Measurements from ENCODE around the gene LATS2.

Gene LATS2

GRCh38 chr13:20995245-20995838, 66.0 kb downstream of the LATS2 start:
- no peak overlapping the region for H2AFZ ChIP-seq (ENCODE audit: low read length)
- H3K14ac ChIP-seq (ENCODE audit: low read length) = no peak overlapping the region
- H3K79me1 ChIP-seq (ENCODE audit: low read depth, low read length) = peaks cover 19% of the 10 kb centered on the region
- H3K36me3 ChIP-seq (replicated peaks in 1 of 2; ENCODE audit: control insufficient read depth in 2 of 2, insufficient read depth in 2 of 2, low read length in 2 of 2) = peaks cover 19 to 49% of the 10 kb centered on the region in 2 donors
- H3K4me1 ChIP-seq (ENCODE audit: control insufficient read depth in 2 of 2, insufficient read depth in 1 of 2, low read depth in 1 of 2, low read length in 2 of 2) = peaks cover 0 to 2% of the 10 kb centered on the region in 2 donors
- no peak overlapping the region for H2BK15ac ChIP-seq (ENCODE audit: low read length)
- H3K27me3 ChIP-seq (ENCODE audit: control insufficient read depth in 3 of 3, insufficient read depth in 3 of 3, low read depth in 1 of 3, low read length in 3 of 3) = no peaks in the 10 kb centered on the region
- H3K4ac ChIP-seq (ENCODE audit: low read length) = no peak overlapping the region
- H3K4me3 ChIP-seq (ENCODE audit: low read length in 2 of 2) = no peak overlapping the region
- no peak overlapping the region for H4K91ac ChIP-seq (ENCODE audit: low read depth, low read length, poor library complexity)
- H3K9ac ChIP-seq (ENCODE audit: low read depth, low read length, poor library complexity) = no peak overlapping the region
- no peaks in the 10 kb centered on the region for H3K9me3 ChIP-seq (replicated peaks in 1 of 2; ENCODE audit: control insufficient read depth in 2 of 2, insufficient read depth in 1 of 2, low read depth in 1 of 2, low read length in 2 of 2)
- H4K8ac ChIP-seq (ENCODE audit: low read depth, low read length) = no peak overlapping the region
- H2BK12ac ChIP-seq (ENCODE audit: low read length) = no peak overlapping the region
- WGBS, 2 donors (ENCODE audit: extremely low coverage in 2 of 2, insufficient read length in 2 of 2, insufficient replicate concordance in 1 of 2) = no CpG with 5 or more reads among the region's 4 CpGs
- no peak overlapping the region for H3K18ac ChIP-seq (ENCODE audit: low read length)
- no peak overlapping the region for H3K27ac ChIP-seq (replicated peaks; ENCODE audit: low read length)
- H3K4me2 ChIP-seq (ENCODE audit: insufficient read depth, low read length, poor library complexity, severe bottlenecking) = no peak overlapping the region
- no peak overlapping the region for H2BK120ac ChIP-seq (ENCODE audit: low read depth, low read length)
- H2AK5ac ChIP-seq (ENCODE audit: low read depth, low read length) = no peak overlapping the region
- no peak for DNase-seq (ENCODE audit: low spot score)
- H2BK5ac ChIP-seq (ENCODE audit: low read length) = no peak overlapping the region
- H3K23ac ChIP-seq (ENCODE audit: low read depth, low read length, poor library complexity) = no peak overlapping the region

GRCh38 chr13:20994441-20994821, 67.0 kb downstream of the LATS2 start:
- Histone ChIP-seq H2BK120ac (ENCODE audit: low read depth, low read length) (no peak overlapping the region), H4K91ac (ENCODE audit: low read depth, low read length, poor library complexity) (no peak overlapping the region), H2BK12ac (ENCODE audit: low read length) (no peak overlapping the region), H3K4ac (ENCODE audit: low read length) (no peak overlapping the region), H3K27ac (replicated peaks; ENCODE audit: low read length) (no peak overlapping the region), H3K4me2 (ENCODE audit: insufficient read depth, low read length, poor library complexity, severe bottlenecking) (no peak overlapping the region), H3K9me3 (replicated peaks in 1 of 2; ENCODE audit: control insufficient read depth in 2 of 2, insufficient read depth in 1 of 2, low read depth in 1 of 2, low read length in 2 of 2) (no peaks in the 10 kb centered on the region), H3K23ac (ENCODE audit: low read depth, low read length, poor library complexity) (no peak overlapping the region), H3K9ac (ENCODE audit: low read depth, low read length, poor library complexity) (no peak overlapping the region), H4K8ac (ENCODE audit: low read depth, low read length) (no peak overlapping the region), H3K36me3 (replicated peaks in 1 of 2; ENCODE audit: control insufficient read depth in 2 of 2, insufficient read depth in 2 of 2, low read length in 2 of 2) (peaks cover 24 to 57% of the 10 kb centered on the region in 2 donors), H2AK5ac (ENCODE audit: low read depth, low read length) (no peak overlapping the region), H2AFZ (ENCODE audit: low read length) (no peak overlapping the region), H3K4me1 (ENCODE audit: control insufficient read depth in 2 of 2, insufficient read depth in 1 of 2, low read depth in 1 of 2, low read length in 2 of 2) (peaks cover 0 to 2% of the 10 kb centered on the region in 2 donors), H2BK15ac (ENCODE audit: low read length) (no peak overlapping the region), H3K4me3 (ENCODE audit: low read length in 2 of 2) (no peak overlapping the region), H3K14ac (ENCODE audit: low read length) (no peak overlapping the region), H3K79me1 (ENCODE audit: low read depth, low read length) (peaks cover 19% of the 10 kb centered on the region), H3K27me3 (ENCODE audit: control insufficient read depth in 3 of 3, insufficient read depth in 3 of 3, low read depth in 1 of 3, low read length in 3 of 3) (no peaks in the 10 kb centered on the region), H2BK5ac (ENCODE audit: low read length) (no peak overlapping the region), H3K18ac (ENCODE audit: low read length) (no peak overlapping the region)
- DNase-seq (ENCODE audit: low spot score) = no peak
- no CpG with 5 or more reads among the region's 7 CpGs for WGBS, 2 donors (ENCODE audit: extremely low coverage in 2 of 2, insufficient read length in 2 of 2, insufficient replicate concordance in 1 of 2)

- Histone ChIP-seq H2BK12ac (ENCODE audit: low read length) (no peak overlapping the region), H3K4me3 (ENCODE audit: low read length in 2 of 2) (no peak overlapping the region), H4K91ac (ENCODE audit: low read depth, low read length, poor library complexity) (no peak overlapping the region), H3K27me3 (ENCODE audit: control insufficient read depth in 3 of 3, insufficient read depth in 3 of 3, low read depth in 1 of 3, low read length in 3 of 3) (no peaks in the 10 kb centered on the region), H2AFZ (ENCODE audit: low read length) (no peak overlapping the region), H3K36me3 (replicated peaks in 1 of 2; ENCODE audit: control insufficient read depth in 2 of 2, insufficient read depth in 2 of 2, low read length in 2 of 2) (peaks cover 30 to 59% of the 10 kb centered on the region in 2 donors), H3K79me1 (ENCODE audit: low read depth, low read length) (peaks cover 16% of the 10 kb centered on the region), H4K8ac (ENCODE audit: low read depth, low read length) (no peak overlapping the region), H2BK5ac (ENCODE audit: low read length) (no peak overlapping the region), H3K9me3 (replicated peaks in 1 of 2; ENCODE audit: control insufficient read depth in 2 of 2, insufficient read depth in 1 of 2, low read depth in 1 of 2, low read length in 2 of 2) (no peaks in the 10 kb centered on the region), H3K27ac (replicated peaks; ENCODE audit: low read length) (no peak overlapping the region), H2AK5ac (ENCODE audit: low read depth, low read length) (no peak overlapping the region), H3K4ac (ENCODE audit: low read length) (no peak overlapping the region), H3K23ac (ENCODE audit: low read depth, low read length, poor library complexity) (no peak overlapping the region), H3K4me2 (ENCODE audit: insufficient read depth, low read length, poor library complexity, severe bottlenecking) (no peak overlapping the region), H2BK120ac (ENCODE audit: low read depth, low read length) (no peak overlapping the region), H3K4me1 (ENCODE audit: control insufficient read depth in 2 of 2, insufficient read depth in 1 of 2, low read depth in 1 of 2, low read length in 2 of 2) (peaks cover 0 to 2% of the 10 kb centered on the region in 2 donors), H3K9ac (ENCODE audit: low read depth, low read length, poor library complexity) (peak overlapping the region; percentile 7), H2BK15ac (ENCODE audit: low read length) (no peak overlapping the region), H3K18ac (ENCODE audit: low read length) (no peak overlapping the region), H3K14ac (ENCODE audit: low read length) (no peak overlapping the region)
- WGBS, 2 donors (ENCODE audit: extremely low coverage in 2 of 2, insufficient read length in 2 of 2, insufficient replicate concordance in 1 of 2) = no CpG with 5 or more reads among the region's 13 CpGs
- DNase-seq (ENCODE audit: low spot score) = no peak
These were observed 67.5 kb downstream of the LATS2 start for GRCh38 chr13:20993661-20994440.

GRCh38 chr13:20993211-20993610, 68.2 kb downstream of the LATS2 start:
- H3K36me3 ChIP-seq (replicated peaks in 1 of 2; ENCODE audit: control insufficient read depth in 2 of 2, insufficient read depth in 2 of 2, low read length in 2 of 2) = peaks cover 33 to 64% of the 10 kb centered on the region in 2 donors
- no peak overlapping the region for H3K27ac ChIP-seq (replicated peaks; ENCODE audit: low read length)
- no peak overlapping the region for H2AFZ ChIP-seq (ENCODE audit: low read length)

More at GRCh38 chr13:20993211-20993610, 68.2 kb downstream of the LATS2 start:
- DNase-seq (ENCODE audit: low spot score) = no peak
- Histone ChIP-seq H3K23ac (ENCODE audit: low read depth, low read length, poor library complexity) (no peak overlapping the region), H3K79me1 (ENCODE audit: low read depth, low read length) (peaks cover 16% of the 10 kb centered on the region), H3K4me2 (ENCODE audit: insufficient read depth, low read length, poor library complexity, severe bottlenecking) (no peak overlapping the region), H3K4ac (ENCODE audit: low read length) (no peak overlapping the region), H3K9me3 (replicated peaks in 1 of 2; ENCODE audit: control insufficient read depth in 2 of 2, insufficient read depth in 1 of 2, low read depth in 1 of 2, low read length in 2 of 2) (no peaks in the 10 kb centered on the region), H3K4me3 (ENCODE audit: low read length in 2 of 2) (no peak overlapping the region), H3K18ac (ENCODE audit: low read length) (no peak overlapping the region), H4K8ac (ENCODE audit: low read depth, low read length) (no peak overlapping the region), H2AK5ac (ENCODE audit: low read depth, low read length) (no peak overlapping the region), H3K4me1 (ENCODE audit: control insufficient read depth in 2 of 2, insufficient read depth in 1 of 2, low read depth in 1 of 2, low read length in 2 of 2) (peaks cover 0 to 2% of the 10 kb centered on the region in 2 donors), H3K27me3 (ENCODE audit: control insufficient read depth in 3 of 3, insufficient read depth in 3 of 3, low read depth in 1 of 3, low read length in 3 of 3) (no peaks in the 10 kb centered on the region), H3K9ac (ENCODE audit: low read depth, low read length, poor library complexity) (no peak overlapping the region), H2BK5ac (ENCODE audit: low read length) (no peak overlapping the region), H2BK120ac (ENCODE audit: low read depth, low read length) (no peak overlapping the region), H4K91ac (ENCODE audit: low read depth, low read length, poor library complexity) (no peak overlapping the region), H2BK15ac (ENCODE audit: low read length) (no peak overlapping the region), H3K14ac (ENCODE audit: low read length) (no peak overlapping the region), H2BK12ac (ENCODE audit: low read length) (no peak overlapping the region)
- no CpG with 5 or more reads among the region's 4 CpGs for WGBS, 2 donors (ENCODE audit: extremely low coverage in 2 of 2, insufficient read length in 2 of 2, insufficient replicate concordance in 1 of 2)
